Karpas-422 (cell line): ENCODE results near the gene CCT4. TPM values are rescaled to one million over a fixed set of nuclear protein-coding genes. Genes with fewer than 3 reads are reported as not detected.
"Not testable (repeated sequence)": the region's sequence is repeated elsewhere in the genome, so short reads cannot be mapped to it uniquely, and the experiment has no call there.

Source experiments
- DNase-seq: peaks from one replicate; pipeline ENCODE4 v3.0.0-alpha.2; 2015
- H2AFZ ChIP-seq: fragments of 200-600 bp; sonication (generic); 2 replicates; pipeline ENCODE4 v1.6.1; 2014; ENCODE audit warnings: antibody characterized with exemption, low read length, mixed read lengths
- H3K27ac ChIP-seq: fragments of 200-600 bp; sonication (generic); 2 replicates; pipeline ENCODE4 v1.5.1; 2014; ENCODE audit warnings: mild to moderate bottlenecking, low read length, moderate library complexity
- H3K27me3 ChIP-seq: fragments of 200-600 bp; sonication (generic); 2 replicates; pipeline ENCODE4 v1.6.1; 2014; ENCODE audit warnings: low read length, mixed read lengths
- H3K36me3 ChIP-seq: fragments of 200-600 bp; sonication (generic); 2 replicates; pipeline ENCODE4 v1.6.1; 2014; ENCODE audit warnings: low read length, mixed read lengths; ENCODE audit not compliant: insufficient read depth
- H3K4me1 ChIP-seq: fragments of 200-600 bp; sonication (generic); 2 replicates; pipeline ENCODE4 v1.6.1; 2014; ENCODE audit warnings: mild to moderate bottlenecking, low read length, mixed read lengths
- H3K4me2 ChIP-seq: fragments of 200-600 bp; sonication (generic); 2 replicates; pipeline ENCODE4 v1.6.1; 2014; ENCODE audit warnings: low read length, low read depth, mild to moderate bottlenecking; ENCODE audit not compliant: poor library complexity, severe bottlenecking
- H3K4me3 ChIP-seq: fragments of 200-600 bp; sonication (generic); 2 replicates; pipeline ENCODE4 v1.5.1; 2014; ENCODE audit warnings: mild to moderate bottlenecking, antibody characterized with exemption, low read length, mixed read lengths
- H3K79me2 ChIP-seq: fragments of 200-600 bp; sonication (generic); 2 replicates; pipeline ENCODE4 v1.6.1; 2014; ENCODE audit warnings: mild to moderate bottlenecking, low read length, mixed read lengths
- H3K9ac ChIP-seq: fragments of 200-600 bp; sonication (generic); 2 replicates; pipeline ENCODE4 v1.6.0; 2014; ENCODE audit warnings: low read length
- H3K9me2 ChIP-seq: fragments of 200-600 bp; sonication (generic), shearing (Covaris generic); replicated peaks from 2 replicates; pipeline ENCODE4 v1.6.0; 2014; ENCODE audit warnings: mild to moderate bottlenecking, low read length, moderate library complexity; ENCODE audit not compliant: insufficient read depth
- H3K9me3 ChIP-seq: fragments of 300-700, 200-600 bp; sonication (generic); 2 replicates; pipeline ENCODE4 v1.6.1; 2014; ENCODE audit warnings: low read length, mixed read lengths
- H4K20me1 ChIP-seq: fragments of 200-600 bp; sonication (generic); 2 replicates; pipeline ENCODE4 v1.6.1; 2014; ENCODE audit warnings: mild to moderate bottlenecking, antibody characterized with exemption, low read length, low read depth; ENCODE audit not compliant: insufficient read depth
- total RNA-seq: library from RNA; depleted of rRNA; stranded (reverse); fragments of >200 nt; shearing (Covaris generic); gene quantifications from 2 replicates; pipeline ENCODE4 v1.2.3, GENCODE V29; 2014; ENCODE audit warnings: low replicate concordance

Gene CCT4
- total RNA-seq, 1 experiment from 2014 or later: 326 TPM

GRCh38 chr2:61920548-61920947 is 32.1 kb upstream of the CCT4 start:
- Histone ChIP-seq H3K9ac (no peak overlapping the region), H3K79me2 (no peaks in the 10 kb centered on the region), H3K4me1 (peaks cover 4% of the 10 kb centered on the region), H3K27ac (no peak overlapping the region), H4K20me1 (no peaks in the 10 kb centered on the region), H2AFZ (no peak overlapping the region), H3K27me3 (no peaks in the 10 kb centered on the region), H3K9me2 (no peaks in the 10 kb centered on the region), H3K9me3 (no peaks in the 10 kb centered on the region), H3K36me3 (no peaks in the 10 kb centered on the region), H3K4me3 (no peak overlapping the region), H3K4me2 (no peak overlapping the region)
- no peak for DNase-seq

- H3K27ac ChIP-seq, H3K9ac ChIP-seq, H3K27me3 ChIP-seq, H3K4me2 ChIP-seq, H3K9me2 ChIP-seq, H3K4me3 ChIP-seq, H3K9me3 ChIP-seq, DNase-seq, H2AFZ ChIP-seq, H3K4me1 ChIP-seq, H3K36me3 ChIP-seq, H4K20me1 ChIP-seq: not testable (repeated sequence)
- H3K79me2 ChIP-seq: peaks cover 11% of the 10 kb centered on the region; the same call in 1 of the 2 replicates
These were observed 26.3 kb upstream of the CCT4 start for GRCh38 chr2:61914794-61915193.

GRCh38 chr2:61911510-61911909 is 23.1 kb upstream of the CCT4 start:
- no peak overlapping the region for H3K9ac ChIP-seq
- H3K79me2 ChIP-seq: peaks cover 25% of the 10 kb centered on the region
- H3K36me3 ChIP-seq: no peaks in the 10 kb centered on the region
- H3K4me1 ChIP-seq: peaks cover 9% of the 10 kb centered on the region
- no peaks in the 10 kb centered on the region for H3K27me3 ChIP-seq
- H2AFZ ChIP-seq: no peak overlapping the region
- DNase-seq: peak; percentile 58
- no peaks in the 10 kb centered on the region for H3K9me2 ChIP-seq
- no peaks in the 10 kb centered on the region for H4K20me1 ChIP-seq
- no peaks in the 10 kb centered on the region for H3K9me3 ChIP-seq
- no peak overlapping the region for H3K4me2 ChIP-seq
- H3K27ac ChIP-seq: no peak overlapping the region
- H3K4me3 ChIP-seq: no peak overlapping the region

GRCh38 chr2:61910603-61911002 is 22.1 kb upstream of the CCT4 start:
- Histone ChIP-seq H3K9me3 (no peaks in the 10 kb centered on the region), H3K9me2 (no peaks in the 10 kb centered on the region)

GRCh38 chr2:61909116-61909515 is 20.7 kb upstream of the CCT4 start:
- Histone ChIP-seq H3K79me2 (peaks cover 33% of the 10 kb centered on the region), H4K20me1 (no peaks in the 10 kb centered on the region)
- no peak for DNase-seq

More at GRCh38 chr2:61910603-61911002, 22.1 kb upstream of the CCT4 start:
- no peak overlapping the region for H3K27ac ChIP-seq
- no peaks in the 10 kb centered on the region for H3K36me3 ChIP-seq
- no peak overlapping the region for H2AFZ ChIP-seq
- H3K4me3 ChIP-seq: no peak overlapping the region
- no peaks in the 10 kb centered on the region for H3K27me3 ChIP-seq
- no peak for DNase-seq
- H3K4me2 ChIP-seq: no peak overlapping the region
- H3K4me1 ChIP-seq: peaks cover 12% of the 10 kb centered on the region
- no peak overlapping the region for H3K9ac ChIP-seq
- peaks cover 33% of the 10 kb centered on the region for H3K79me2 ChIP-seq
- no peaks in the 10 kb centered on the region for H4K20me1 ChIP-seq

GRCh38 chr2:61906186-61906470 is 17.7 kb upstream of the CCT4 start:
- Histone ChIP-seq H3K4me1 (peaks cover 24% of the 10 kb centered on the region), H4K20me1 (no peaks in the 10 kb centered on the region), H3K9me3 (no peaks in the 10 kb centered on the region), H3K4me2 (peak overlapping the region; percentile 93), H3K79me2 (peaks cover 28% of the 10 kb centered on the region), H3K9ac (peak overlapping the region; percentile 77), H3K27me3 (no peaks in the 10 kb centered on the region), H3K4me3 (peak overlapping the region; percentile 84), H3K9me2 (no peaks in the 10 kb centered on the region), H3K36me3 (no peaks in the 10 kb centered on the region), H2AFZ (peak overlapping the region; percentile 98), H3K27ac (no peak overlapping the region)
- no peak for DNase-seq

More at GRCh38 chr2:61909116-61909515, 20.7 kb upstream of the CCT4 start:
- H3K4me2 ChIP-seq: no peak overlapping the region
- no peak overlapping the region for H2AFZ ChIP-seq
- no peak overlapping the region for H3K9ac ChIP-seq
- H3K27ac ChIP-seq: no peak overlapping the region
- no peaks in the 10 kb centered on the region for H3K9me2 ChIP-seq
- H3K4me1 ChIP-seq: peaks cover 24% of the 10 kb centered on the region
- no peaks in the 10 kb centered on the region for H3K27me3 ChIP-seq
- H3K9me3 ChIP-seq: no peaks in the 10 kb centered on the region
- no peak overlapping the region for H3K4me3 ChIP-seq
- no peaks in the 10 kb centered on the region for H3K36me3 ChIP-seq

- DNase-seq: peak; percentile 95
- H3K79me2 ChIP-seq: peaks cover 26% of the 10 kb centered on the region
- no peaks in the 10 kb centered on the region for H3K27me3 ChIP-seq
- no peaks in the 10 kb centered on the region for H3K9me3 ChIP-seq
- H3K9me2 ChIP-seq: no peaks in the 10 kb centered on the region
- H3K9ac ChIP-seq: peak within 1 kb of the TSS; percentile 77
- H3K4me3 ChIP-seq: peak within 1 kb of the TSS; percentile 84
- H4K20me1 ChIP-seq: no peaks in the 10 kb centered on the region
- H3K27ac ChIP-seq: no peak within 1 kb of the TSS
- H3K36me3 ChIP-seq: no peaks in the 10 kb centered on the region
- H2AFZ ChIP-seq: peak within 1 kb of the TSS; percentile 98
- H3K4me1 ChIP-seq: peaks cover 24% of the 10 kb centered on the region
- peak within 1 kb of the TSS; percentile 93 for H3K4me2 ChIP-seq
These were observed 17.1 kb upstream of the CCT4 start, which contains the start of gene COMMD1 for GRCh38 chr2:61905372-61906185. Gene COMMD1 (plus strand): TSS chr2:61905674. CDS start chr2:61905679, 5 bp downstream.

- Histone ChIP-seq H4K20me1 (no peaks in the 10 kb centered on the region), H3K4me1 (peaks cover 11% of the 10 kb centered on the region), H3K9me2 (no peaks in the 10 kb centered on the region), H3K27me3 (no peaks in the 10 kb centered on the region), H3K27ac (no peak overlapping the region), H2AFZ (0 out of 2 replicates have a peak overlapping the region, but pooled peaks have one; percentile 70), H3K4me2 (no peak overlapping the region), H3K36me3 (no peaks in the 10 kb centered on the region), H3K9me3 (no peaks in the 10 kb centered on the region), H3K79me2 (no peaks in the 10 kb centered on the region), H3K4me3 (no peak overlapping the region), H3K9ac (no peak overlapping the region)
- DNase-seq: no peak
These were observed 11.8 kb upstream of the CCT4 start for GRCh38 chr2:61900281-61900680.
